ENCODE measurements around the gene ASTN1.

DNA sequence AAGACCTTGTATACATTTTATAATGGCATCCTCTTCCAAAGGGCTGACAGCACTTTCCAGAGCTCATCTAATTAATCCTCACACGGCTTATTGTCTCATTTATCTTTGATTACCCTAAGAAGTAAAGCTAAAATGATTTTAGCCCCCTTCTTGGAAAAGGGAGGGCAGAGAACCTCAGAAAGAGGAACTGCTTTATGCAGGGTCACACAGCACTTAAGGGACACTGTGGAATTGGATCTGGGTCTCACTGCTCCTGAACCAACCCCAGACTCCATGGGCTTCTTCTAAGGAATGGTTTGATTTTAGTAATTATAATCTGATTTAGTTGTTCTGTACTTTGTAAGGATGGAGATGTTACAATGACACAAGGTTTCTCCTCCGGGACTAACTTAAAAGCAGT lies 9.5 kb upstream of the ASTN1 start:
- TF ChIP-seq CTCF (IDR thresholded peaks at IDR 0.05): no peak
- TF ChIP-seq EP300 (IDR thresholded peaks at IDR 0.05): no peak
- TF ChIP-seq POLR2AphosphoS5 (IDR thresholded peaks at IDR 0.05): no peak
- no peak for TF ChIP-seq POLR2A (IDR thresholded peaks at IDR 0.05)
